A673 (cell line): ENCODE measurements around the gene VAC14. TPM values are rescaled to one million over a fixed set of nuclear protein-coding genes. Genes with fewer than 3 reads are reported as not detected.

ENCODE experiments used
- BruUV-seq: library from RNA; stranded (reverse); fragments of 400-500 nt; replicated peaks from 2 replicates; lab custom pipeline; 2021; lab: Mats Ljungman, UMichigan
- CTCF ChIA-PET: fragments of 300-600 bp; sonication (Branson Sonifier 250); formaldehyde crosslinking; loops from one replicate; lab custom pipeline; 2022; ENCODE audit warnings: antibody characterized with exemption; lab: Charles Lee
- POLR2A ChIA-PET: fragments of 300-600 bp; sonication (Branson Sonifier 250); formaldehyde crosslinking; loops from one replicate; lab custom pipeline; 2022; ENCODE audit warnings: antibody characterized with exemption; ENCODE audit not compliant: low non-redundant PET; lab: Charles Lee
- DNase-seq: peaks from one replicate; pipeline ENCODE4 v3.0.0-alpha.2; 2015; ENCODE audit warnings: low spot score
- H3K27ac ChIP-seq: fragments of 200-600 bp; sonication (generic); 2 replicates; pipeline ENCODE4 v1.5.1; 2016; ENCODE audit warnings: mixed run types, low read depth, mild to moderate bottlenecking, mixed read lengths, antibody characterized with exemption, low read length; ENCODE audit not compliant: poor library complexity, severe bottlenecking
- H3K27me3 ChIP-seq: fragments of 200-600 bp; sonication (generic); replicated peaks from 2 replicates; pipeline ENCODE4 v1.6.1; 2017; ENCODE audit warnings: mixed run types, low read depth, mild to moderate bottlenecking, mixed read lengths, antibody characterized with exemption, low read length; ENCODE audit not compliant: insufficient read depth, poor library complexity
- H3K36me3 ChIP-seq: fragments of 200-600 bp; sonication (generic); 2 replicates; pipeline ENCODE4 v1.6.1; 2016; ENCODE audit warnings: mixed run types, mild to moderate bottlenecking, mixed read lengths, antibody characterized with exemption, low read length; ENCODE audit not compliant: insufficient read depth, poor library complexity, severe bottlenecking
- H3K4me1 ChIP-seq: fragments of 200-600 bp; sonication (generic); 2 replicates; pipeline ENCODE4 v1.6.1; 2017; ENCODE audit warnings: mixed run types, mild to moderate bottlenecking, mixed read lengths, antibody characterized with exemption, low read length; ENCODE audit not compliant: insufficient read depth, poor library complexity, severe bottlenecking
- H3K4me3 ChIP-seq: fragments of 200-600 bp; sonication (generic); 2 replicates; pipeline ENCODE4 v1.5.1; 2016; ENCODE audit warnings: low read depth, mixed run types, mild to moderate bottlenecking, mixed read lengths, low read length; ENCODE audit not compliant: poor library complexity, severe bottlenecking
- H3K9me3 ChIP-seq: fragments of 200-600 bp; sonication (generic); 2 replicates; pipeline ENCODE4 v1.6.1; 2016; ENCODE audit warnings: mixed run types, low read depth, mild to moderate bottlenecking, mixed read lengths, antibody characterized with exemption, low read length; ENCODE audit not compliant: poor library complexity, severe bottlenecking
- CTCF ChIP-seq: fragments of 300-800, 200-600 bp; sonication (generic); conservative IDR thresholded peaks from 2 replicates; pipeline ENCODE4 v1.5.1; 2017; ENCODE audit warnings: low read depth, mild to moderate bottlenecking, antibody characterized with exemption, low read length, moderate library complexity, mixed read lengths
- EZH2 ChIP-seq: fragments of 200-600 bp; sonication (generic); IDR thresholded peaks from 2 replicates; pipeline ENCODE4 v1.6.1; 2017; ENCODE audit warnings: borderline replicate concordance, low read depth, mild to moderate bottlenecking, mixed read lengths, antibody characterized with exemption, low read length; ENCODE audit not compliant: poor library complexity, severe bottlenecking
- intact Hi-C: fragments of 100-400 bp; cut with micrococcal nuclease; formaldehyde crosslinking; loops from one replicate; pipeline ENCODE4 v1.10.0; 2022; ENCODE audit not compliant: unreplicated experiment
- total RNA-seq: library from RNA; stranded (reverse); gene quantifications from 2 replicates; pipeline ENCODE4 v1.2.3, GENCODE V29; 2021

VAC14 gene
- total RNA-seq, 1 experiment from 2014 or later, result 46.6 TPM

- Histone ChIP-seq H3K4me1 (peaks cover 10% of the 10 kb centered on the region), H3K27ac (no peak overlapping the region), H3K4me3 (no peak overlapping the region), H3K27me3 (no peaks in the 10 kb centered on the region), H3K9me3 (no peaks in the 10 kb centered on the region), H3K36me3 (no peaks in the 10 kb centered on the region)
- no TSS peak for BruUV-seq
- intact Hi-C loops, result no loop called here
- no peak for DNase-seq
- ChIA-PET POLR2A (interaction anchor here (0.7 kb wide), 1 partner anchor 17 kb away, joined by 3 read pairs; no protein-coding TSS in a partner anchor), CTCF (no interaction called here)
- no peak for TF ChIP-seq CTCF
- no peak for TF ChIP-seq EZH2
Observed at GRCh38 chr16:70703835-70704381, 97.0 kb downstream of the VAC14 start.

- Histone ChIP-seq H3K27ac (no peak overlapping the region), H3K36me3 (no peaks in the 10 kb centered on the region), H3K27me3 (no peaks in the 10 kb centered on the region), H3K9me3 (no peaks in the 10 kb centered on the region), H3K4me3 (no peak overlapping the region), H3K4me1 (peaks cover 10% of the 10 kb centered on the region)
- DNase-seq, result peak; percentile 65
- intact Hi-C loops, result no loop called here
- TF ChIP-seq CTCF, result no peak
- TF ChIP-seq EZH2, result no peak
- ChIA-PET CTCF (interaction anchor here (0.9 kb wide), 1 partner anchor 68 kb away, joined by 6 read pairs; no protein-coding TSS in a partner anchor), POLR2A (interaction anchor here (0.7 kb wide), 1 partner anchor 16 kb away, joined by 3 read pairs; no protein-coding TSS in a partner anchor)
- no TSS peak for BruUV-seq
Observed at GRCh38 chr16:70703041-70703834, 97.7 kb downstream of the VAC14 start.

GRCh38 chr16:70702624-70703023 lies 98.3 kb downstream of the VAC14 start:
- no peaks in the 10 kb centered on the region for H3K27me3 ChIP-seq
- BruUV-seq, result no TSS peak
- H3K27ac ChIP-seq, result no peak overlapping the region
- POLR2A ChIA-PET, result no interaction called here
- TF ChIP-seq EZH2 (no peak), CTCF (no peak)
- peaks cover 10% of the 10 kb centered on the region for H3K4me1 ChIP-seq
- H3K36me3 ChIP-seq, result no peaks in the 10 kb centered on the region
- CTCF ChIA-PET, result interaction anchor here (0.9 kb wide), 1 partner anchor 69 kb away, joined by 6 read pairs; no protein-coding TSS in a partner anchor
- H3K9me3 ChIP-seq, result no peaks in the 10 kb centered on the region
- DNase-seq, result no peak
- intact Hi-C loops, result no loop called here
- no peak overlapping the region for H3K4me3 ChIP-seq
